Ovary (tissue), 9 donors: ENCODE results near the gene PLA1A. TPM values are rescaled to one million over a fixed set of nuclear protein-coding genes. Genes with fewer than 3 reads are reported as not detected.

ENCODE experiments used
- DNase-seq, 5 donors: peaks; one replicate each; pipeline ENCODE4 v3.0.0-alpha.2; 2019 to 2020
- H3K27ac ChIP-seq, 2 donors: fragments of 200-600 bp; one replicate each; pipeline versions ENCODE4 v1.5.1 to v1.8.0; 2019 to 2022
- H3K27me3 ChIP-seq: fragments of 200-600 bp; one replicate; pipeline ENCODE4 v1.8.0; 2022
- H3K36me3 ChIP-seq: fragments of 200-600 bp; sonication (generic); one replicate; pipeline ENCODE4 v1.5.1; 2019
- H3K4me1 ChIP-seq: one replicate; pipeline ENCODE4 v1.8.1; 2013; ENCODE audit warnings: mild to moderate bottlenecking, moderate library complexity; ENCODE audit not compliant: insufficient read depth
- H3K4me3 ChIP-seq: fragments of 200-600 bp; sonication (generic); one replicate; pipeline ENCODE4 v1.5.1; 2017
- H3K9me3 ChIP-seq, 2 donors: fragments of 200-600 bp in 1 of 2; sonication (generic) in 1 of 2; one replicate each; pipeline versions ENCODE4 v1.5.1 to v1.8.1; 2013 to 2019; ENCODE audit warnings: mild to moderate bottlenecking in 1 of 2, moderate library complexity in 1 of 2
- EP300 ChIP-seq: sonication (generic); formaldehyde crosslinking; IDR thresholded peaks from one replicate; pipeline ENCODE4 v1.6.1; 2017; ENCODE audit warnings: antibody characterized with exemption
- POLR2A ChIP-seq: fragments of 450-650 bp; IDR thresholded peaks from one replicate; pipeline ENCODE4 v1.6.1; 2017; ENCODE audit warnings: antibody characterized with exemption, mild to moderate bottlenecking, moderate library complexity
- WGBS, 3 donors: extraction: QIAGEN DNeasy Blood & Tissue Kit in 1 of 3; methylation state at CpG; one replicate each; pipeline versions ENCODE4 v1.1.5 to v1.1.7; 2013 to 2017; 5-methylcytosine and 5-hydroxymethylcytosine counted together
- intact Hi-C, 4 donors: fragments of 100-400 bp; cut with DNase I; formaldehyde crosslinking; loops; one replicate each; pipeline versions ENCODE4 v1.11.0 to v1.15.1; 2022 to 2023
- polyA plus RNA-seq, 2 donors: library from polyadenylated mRNA; stranded (reverse); fragments of 200-250 nt in 1 of 2; fragments of 350-450 nt in 1 of 2; fragmentation: Illumina TruSeq in 1 of 2; extraction: RNeasy Lipid Tissue Mini Kit (QIAGEN cat#74804) in 1 of 2; gene quantifications; one replicate each; pipeline ENCODE4 v1.2.3, GENCODE V29; 2013 to 2014
- total RNA-seq, 7 donors: library from RNA; depleted of rRNA in 2 of 7; stranded (reverse); fragments of >200 nt in 2 of 7; fragmentation: NEBNext Ultra II Directional in 3 of 7; extraction: Animal tissue kit (Norgen Biotek cat#: 25700) in 3 of 7; gene quantifications; one replicate each; pipeline versions ENCODE4 v1.1.0 to v1.2.4, GENCODE V29; 2016 to 2023
- TF ChIP-seq, protein P1 (sequence below), 3 donors: fragments of 450-650 bp in 2 of 3; fragments of 200-600 bp in 1 of 3; IDR thresholded peaks; one replicate each; pipeline versions ENCODE4 v1.5.1 to v1.8.0; 2016 to 2022; ENCODE audit warnings: antibody characterized with exemption in 3 of 3, mild to moderate bottlenecking in 1 of 3
- donor health status: DM: no; HTN: no; CAD: no; lungs with moderate emphysema.
- donor health status: DM: no; HTN: no; CAD: no.
- donor health status: Bipolar disorder and iron deficiency.
- donor health status: DM: yes; HTN: yes; CAD: no.
- donor health status: DM: no; HTN: no; CAD: no.
- donor health status: DM: yes; HTN: yes; CAD: no.

Gene PLA1A
- total and polyA plus RNA-seq, 9 donors: 0.53 to 9.9 (median 1.5) TPM

DNA sequence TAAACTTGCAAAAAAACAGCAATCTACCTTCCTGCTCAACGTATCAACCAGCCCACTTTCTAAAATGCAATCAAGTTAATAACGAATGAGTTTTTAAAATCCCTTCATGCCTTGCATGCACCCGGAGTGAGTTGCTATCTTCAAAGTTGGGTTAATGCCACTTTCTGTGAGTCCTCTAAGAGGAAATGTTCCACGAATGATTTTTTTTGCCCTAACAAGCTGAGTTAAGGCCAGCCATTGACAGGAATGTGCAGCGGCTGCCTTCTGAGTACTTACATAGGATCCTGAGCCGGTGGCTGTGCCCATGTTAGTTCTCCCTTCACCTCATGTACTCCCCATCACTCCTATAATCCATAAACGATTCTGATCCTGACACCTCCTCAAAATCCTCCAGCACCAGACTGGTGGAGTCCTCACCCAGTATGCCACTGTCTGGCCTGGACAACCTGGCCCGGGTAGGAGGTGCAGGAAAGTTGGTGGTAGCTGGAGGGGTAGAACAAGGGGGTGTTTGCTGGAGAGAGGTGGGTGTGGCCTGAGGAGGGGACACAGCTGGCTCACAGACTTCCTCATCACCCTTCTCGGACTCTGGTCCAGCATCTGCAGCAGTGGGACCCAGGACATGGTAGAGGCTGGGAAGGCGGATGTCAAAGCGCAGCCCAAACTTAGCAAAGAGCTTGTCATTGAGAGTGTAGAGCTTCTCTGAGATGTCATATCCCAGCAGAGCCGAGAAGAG, 50.3 kb downstream of the PLA1A start:
- WGBS, 3 donors: 45 to 54% (median 50%) methylated on average over 12 of the region's 12 CpGs
- Histone ChIP-seq H3K36me3 (no peaks in the 10 kb centered on the region), H3K9me3 (no peaks in the 10 kb centered on the region), H3K4me3 (no peak overlapping the region), H3K27ac (no peak overlapping the region), H3K27me3 (no peaks in the 10 kb centered on the region), H3K4me1 (peaks cover 7% of the 10 kb centered on the region)
- intact Hi-C loops: no loop called here
- TF ChIP-seq EP300: no peak
- TF ChIP-seq, protein P1, sequence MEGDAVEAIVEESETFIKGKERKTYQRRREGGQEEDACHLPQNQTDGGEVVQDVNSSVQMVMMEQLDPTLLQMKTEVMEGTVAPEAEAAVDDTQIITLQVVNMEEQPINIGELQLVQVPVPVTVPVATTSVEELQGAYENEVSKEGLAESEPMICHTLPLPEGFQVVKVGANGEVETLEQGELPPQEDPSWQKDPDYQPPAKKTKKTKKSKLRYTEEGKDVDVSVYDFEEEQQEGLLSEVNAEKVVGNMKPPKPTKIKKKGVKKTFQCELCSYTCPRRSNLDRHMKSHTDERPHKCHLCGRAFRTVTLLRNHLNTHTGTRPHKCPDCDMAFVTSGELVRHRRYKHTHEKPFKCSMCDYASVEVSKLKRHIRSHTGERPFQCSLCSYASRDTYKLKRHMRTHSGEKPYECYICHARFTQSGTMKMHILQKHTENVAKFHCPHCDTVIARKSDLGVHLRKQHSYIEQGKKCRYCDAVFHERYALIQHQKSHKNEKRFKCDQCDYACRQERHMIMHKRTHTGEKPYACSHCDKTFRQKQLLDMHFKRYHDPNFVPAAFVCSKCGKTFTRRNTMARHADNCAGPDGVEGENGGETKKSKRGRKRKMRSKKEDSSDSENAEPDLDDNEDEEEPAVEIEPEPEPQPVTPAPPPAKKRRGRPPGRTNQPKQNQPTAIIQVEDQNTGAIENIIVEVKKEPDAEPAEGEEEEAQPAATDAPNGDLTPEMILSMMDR (IDR thresholded peaks at IDR 0.05): no peak
- TF ChIP-seq POLR2A: no peak
- no peak for DNase-seq

DNA sequence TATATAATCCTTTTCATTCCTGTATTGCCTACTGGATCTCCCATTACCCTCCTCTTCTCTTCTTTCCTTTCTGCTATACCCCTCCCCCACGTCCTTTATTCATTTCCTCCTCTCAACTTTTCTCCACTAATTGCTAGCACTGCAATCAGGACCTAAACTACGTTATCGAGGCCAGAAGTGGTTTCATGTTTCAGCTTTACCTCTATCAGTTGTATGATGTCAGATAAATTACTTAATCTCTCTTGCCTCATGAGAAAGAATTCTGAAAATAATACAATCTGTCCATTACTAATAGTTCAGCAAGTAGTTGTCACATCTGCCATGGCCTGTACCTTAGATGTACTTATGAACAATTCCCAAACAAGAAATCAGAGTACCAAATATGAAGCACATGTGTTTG, 52.1 kb downstream of the PLA1A start:
- intact Hi-C loops: no loop called here
- Histone ChIP-seq H3K27me3 (no peaks in the 10 kb centered on the region), H3K4me1 (peaks cover 7% of the 10 kb centered on the region), H3K4me3 (no peak overlapping the region), H3K27ac (no peak overlapping the region), H3K9me3 (no peaks in the 10 kb centered on the region), H3K36me3 (no peaks in the 10 kb centered on the region)
- 24 to 31% (median 26%) methylated on average over 3 of the region's 3 CpGs for WGBS, 3 donors
- DNase-seq: no peak
- TF ChIP-seq POLR2A (no peak), EP300 (no peak)
- TF ChIP-seq, protein P1 (IDR thresholded peaks at IDR 0.05): no peak

DNA sequence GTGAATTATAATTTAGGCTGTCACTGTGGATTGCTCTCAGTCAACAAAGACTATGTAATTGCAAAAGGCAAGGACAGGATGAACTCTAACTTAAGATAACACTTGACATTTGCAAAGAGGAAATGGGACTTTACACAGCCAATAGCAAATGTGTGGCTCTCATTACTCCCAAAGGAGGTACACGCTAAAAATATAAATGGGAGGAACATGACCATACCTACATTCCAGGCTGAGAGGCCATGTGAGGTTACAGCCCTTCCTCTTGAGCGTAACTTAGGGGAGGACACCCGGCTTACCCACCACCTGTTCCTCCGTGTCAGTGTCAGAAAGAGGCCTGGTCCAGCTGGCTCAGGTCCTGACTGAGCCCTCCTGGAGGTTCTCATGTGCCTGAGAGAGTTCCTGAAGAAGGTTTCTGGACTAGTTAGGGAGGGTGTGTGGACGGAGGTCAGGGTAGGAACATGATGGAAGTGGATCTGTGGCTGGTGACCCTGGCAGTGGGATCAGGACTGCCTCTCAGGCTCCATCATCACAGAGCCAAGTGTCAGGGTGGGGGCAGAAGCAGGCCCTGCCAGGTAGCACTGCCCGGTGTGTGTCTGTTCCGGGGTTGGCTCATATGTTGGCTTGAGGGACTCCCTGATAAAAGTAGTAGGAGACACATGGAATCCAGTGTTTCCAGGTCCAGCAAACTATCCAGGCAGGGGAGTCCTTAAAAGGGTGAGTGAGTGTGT, 54.8 kb downstream of the PLA1A start:
- no peaks in the 10 kb centered on the region for H3K27me3 ChIP-seq
- H3K36me3 ChIP-seq: no peaks in the 10 kb centered on the region
- intact Hi-C loops: no loop called here
- no peak overlapping the region for H3K4me3 ChIP-seq
- no peaks in the 10 kb centered on the region for H3K9me3 ChIP-seq
- H3K4me1 ChIP-seq: peaks cover 5% of the 10 kb centered on the region
- TF ChIP-seq, protein P1 (IDR thresholded peaks at IDR 0.05): no peak
- TF ChIP-seq POLR2A: no peak
- no peak for TF ChIP-seq EP300
- 62 to 70% (median 70%) methylated on average over 7 of the region's 7 CpGs for WGBS, 3 donors
- no peak for DNase-seq
- no peak overlapping the region for H3K27ac ChIP-seq

DNA sequence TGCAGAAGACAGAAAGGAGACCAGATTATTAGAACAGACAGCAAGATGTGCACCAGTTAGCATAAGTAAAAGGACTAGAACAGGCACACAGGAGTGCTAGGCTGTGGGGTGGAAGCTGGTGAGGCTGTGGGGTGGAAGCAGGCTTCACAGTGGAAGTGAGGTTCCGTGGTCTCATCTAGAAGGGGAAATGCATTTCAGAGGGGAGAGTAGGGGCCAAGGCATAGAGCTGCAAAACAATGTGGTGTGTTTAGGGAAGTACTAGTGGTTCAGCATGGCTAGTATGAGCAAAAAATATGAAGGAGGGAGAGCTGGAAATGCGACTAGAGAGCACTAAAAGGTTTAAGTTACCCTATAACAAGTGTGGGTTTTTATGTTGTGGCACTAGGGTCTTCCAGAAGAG, 56.2 kb downstream of the PLA1A start:
- no peaks in the 10 kb centered on the region for H3K36me3 ChIP-seq
- no peak overlapping the region for H3K27ac ChIP-seq
- H3K4me1 ChIP-seq: no peaks in the 10 kb centered on the region
- no peak overlapping the region for H3K4me3 ChIP-seq
- 47 to 50% (median 48%) methylated on average over 2 of the region's 2 CpGs for WGBS, 3 donors
- no peaks in the 10 kb centered on the region for H3K9me3 ChIP-seq
- no peak for DNase-seq
- intact Hi-C loops: no loop called here
- no peak for TF ChIP-seq POLR2A
- TF ChIP-seq, protein P1 (IDR thresholded peaks at IDR 0.05): no peak
- TF ChIP-seq EP300: no peak
- no peaks in the 10 kb centered on the region for H3K27me3 ChIP-seq
